ENCODE measurements around the gene NOL6. TPM values are rescaled to one million over a fixed set of nuclear protein-coding genes. Genes with fewer than 3 reads are reported as not detected.

Gene NOL6
- total RNA-seq, 2 donors from 2014 or later = 11.5 to 29.3 TPM

DNA sequence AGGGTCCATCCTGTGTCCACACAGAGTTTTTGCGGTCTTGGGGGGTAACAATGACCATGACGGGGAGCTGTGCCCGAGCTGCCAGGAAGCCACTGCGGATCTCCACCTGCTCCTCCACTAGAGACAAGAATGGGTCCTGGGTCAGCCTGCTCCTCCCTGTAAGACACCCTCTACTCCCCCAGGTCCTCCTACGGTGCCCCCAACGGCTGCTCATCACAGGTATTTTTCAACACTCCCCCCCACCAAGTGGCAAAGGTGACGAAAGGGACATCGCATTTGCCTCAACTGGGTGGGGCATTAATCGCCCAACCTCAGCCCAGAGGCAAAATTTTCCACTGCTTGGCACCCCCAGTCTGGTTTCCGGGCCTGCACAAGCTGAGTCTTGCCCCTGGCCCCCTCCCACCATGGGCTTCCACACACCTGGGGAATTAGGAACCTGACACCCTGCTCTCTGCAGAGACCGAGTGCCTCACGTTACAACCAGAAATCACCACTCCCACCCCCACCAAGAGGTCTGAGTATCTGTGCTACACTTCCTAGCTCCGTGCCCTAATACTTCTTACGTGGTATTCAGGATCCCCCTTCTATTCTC, 9.6 kb downstream of the NOL6 start:
- H3K36me3 ChIP-seq = peaks cover 16% of the 10 kb centered on the region
- no peak for DNase-seq
- intact Hi-C loops (cut with DNase I) = loop anchor here (5.0 kb wide), 1 partner anchor 177 kb away; no protein-coding TSS in a partner anchor
- no peak overlapping the region for H3K27ac ChIP-seq
- TF ChIP-seq, protein P1, sequence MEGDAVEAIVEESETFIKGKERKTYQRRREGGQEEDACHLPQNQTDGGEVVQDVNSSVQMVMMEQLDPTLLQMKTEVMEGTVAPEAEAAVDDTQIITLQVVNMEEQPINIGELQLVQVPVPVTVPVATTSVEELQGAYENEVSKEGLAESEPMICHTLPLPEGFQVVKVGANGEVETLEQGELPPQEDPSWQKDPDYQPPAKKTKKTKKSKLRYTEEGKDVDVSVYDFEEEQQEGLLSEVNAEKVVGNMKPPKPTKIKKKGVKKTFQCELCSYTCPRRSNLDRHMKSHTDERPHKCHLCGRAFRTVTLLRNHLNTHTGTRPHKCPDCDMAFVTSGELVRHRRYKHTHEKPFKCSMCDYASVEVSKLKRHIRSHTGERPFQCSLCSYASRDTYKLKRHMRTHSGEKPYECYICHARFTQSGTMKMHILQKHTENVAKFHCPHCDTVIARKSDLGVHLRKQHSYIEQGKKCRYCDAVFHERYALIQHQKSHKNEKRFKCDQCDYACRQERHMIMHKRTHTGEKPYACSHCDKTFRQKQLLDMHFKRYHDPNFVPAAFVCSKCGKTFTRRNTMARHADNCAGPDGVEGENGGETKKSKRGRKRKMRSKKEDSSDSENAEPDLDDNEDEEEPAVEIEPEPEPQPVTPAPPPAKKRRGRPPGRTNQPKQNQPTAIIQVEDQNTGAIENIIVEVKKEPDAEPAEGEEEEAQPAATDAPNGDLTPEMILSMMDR (IDR thresholded peaks at IDR 0.05) = no peak
- H3K27me3 ChIP-seq = no peaks in the 10 kb centered on the region
- H3K4me1 ChIP-seq = no peaks in the 10 kb centered on the region
- H3K9me3 ChIP-seq = no peaks in the 10 kb centered on the region
- H3K4me3 ChIP-seq = no peak overlapping the region
- H3K9ac ChIP-seq (ENCODE audit: low read depth in 2 of 2, low read length in 2 of 2) = no peak overlapping the region

DNA sequence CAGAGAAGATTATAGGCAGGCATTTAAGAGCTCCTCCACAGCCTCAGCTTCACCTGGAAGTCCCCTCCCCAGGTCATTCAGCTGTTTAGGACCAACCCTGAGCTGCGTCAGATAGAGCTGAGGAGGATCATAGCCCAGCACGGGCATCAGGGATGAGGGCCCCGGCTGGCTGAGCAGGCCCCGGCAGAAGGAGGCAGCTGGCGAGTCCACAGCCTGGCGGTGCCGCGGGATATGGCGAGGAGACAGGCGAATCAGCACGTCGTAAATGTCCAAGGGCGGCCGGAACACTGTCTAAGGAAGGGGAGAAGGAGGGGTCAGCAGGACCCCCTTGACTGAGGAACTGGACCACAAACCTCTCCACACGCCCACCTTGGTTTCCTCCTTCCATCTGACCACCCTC, 10.6 kb downstream of the NOL6 start:
- H3K27me3 ChIP-seq = no peaks in the 10 kb centered on the region
- peaks cover 16% of the 10 kb centered on the region for H3K36me3 ChIP-seq
- H3K9ac ChIP-seq (ENCODE audit: low read depth in 2 of 2, low read length in 2 of 2) = no peak overlapping the region
- no peaks in the 10 kb centered on the region for H3K9me3 ChIP-seq
- TF ChIP-seq, protein P1 (IDR thresholded peaks at IDR 0.05) = no peak
- intact Hi-C loops (cut with DNase I) = loop anchor here (5.0 kb wide), 1 partner anchor 176 kb away; no protein-coding TSS in a partner anchor
- H3K4me3 ChIP-seq = no peak overlapping the region
- no peaks in the 10 kb centered on the region for H3K4me1 ChIP-seq
- no peak overlapping the region for H3K27ac ChIP-seq
- DNase-seq = no peak

DNA sequence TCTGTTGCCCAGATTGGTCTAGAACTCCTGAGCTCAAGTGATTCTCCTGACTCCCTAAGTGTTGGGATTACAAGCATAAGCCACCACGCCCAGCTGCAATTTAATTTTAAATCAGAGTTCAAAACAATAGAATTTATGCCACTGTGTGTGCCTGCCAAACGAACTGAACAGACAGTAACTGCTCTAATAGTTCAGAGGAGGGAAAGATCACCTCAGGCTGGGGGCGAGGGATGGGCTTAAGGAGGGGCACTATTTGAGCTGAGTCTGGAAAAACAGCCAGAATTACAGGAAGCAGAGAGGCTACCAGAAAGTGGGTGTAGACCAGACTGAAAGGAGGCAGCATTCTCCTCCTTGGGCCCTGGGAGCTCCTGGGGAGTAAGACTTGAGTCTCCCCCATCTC, 12.2 kb downstream of the NOL6 start:
- TF ChIP-seq, protein P1 (IDR thresholded peaks at IDR 0.05) = no peak
- no peaks in the 10 kb centered on the region for H3K27me3 ChIP-seq
- H3K4me1 ChIP-seq = no peaks in the 10 kb centered on the region
- DNase-seq = no peak
- H3K4me3 ChIP-seq = no peak overlapping the region
- intact Hi-C loops (cut with DNase I) = loop anchor here (5.0 kb wide), 1 partner anchor 174 kb away; no protein-coding TSS in a partner anchor
- H3K36me3 ChIP-seq = peaks cover 16% of the 10 kb centered on the region
- no peaks in the 10 kb centered on the region for H3K9me3 ChIP-seq
- no peak overlapping the region for H3K9ac ChIP-seq (ENCODE audit: low read depth in 2 of 2, low read length in 2 of 2)
- no peak overlapping the region for H3K27ac ChIP-seq

DNA sequence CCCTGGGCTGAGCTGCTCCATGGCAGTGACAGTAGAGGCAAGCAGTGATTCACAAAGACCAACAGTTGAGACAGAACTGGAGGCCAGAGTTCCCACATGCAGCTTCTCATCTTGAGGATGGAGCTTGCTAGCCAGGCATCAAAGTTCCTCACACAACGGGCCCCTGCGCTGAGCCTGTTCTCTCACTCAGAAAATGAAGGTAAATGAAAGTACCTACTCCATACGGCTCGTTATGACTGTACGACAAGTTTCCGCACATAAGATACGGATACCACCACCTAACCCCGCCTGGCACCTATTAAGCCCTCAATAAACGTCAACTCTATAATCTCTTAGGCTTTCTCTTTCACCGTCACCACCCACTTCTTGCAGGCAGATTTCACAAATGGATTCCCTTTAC, 12.9 kb downstream of the NOL6 start:
- Histone ChIP-seq H3K36me3 (peaks cover 12% of the 10 kb centered on the region), H3K27ac (no peak overlapping the region), H3K4me1 (no peaks in the 10 kb centered on the region), H3K27me3 (no peaks in the 10 kb centered on the region), H3K9me3 (no peaks in the 10 kb centered on the region), H3K4me3 (no peak overlapping the region), H3K9ac (ENCODE audit: low read depth in 2 of 2, low read length in 2 of 2) (no peak overlapping the region)
- TF ChIP-seq, protein P1 (IDR thresholded peaks at IDR 0.05) = no peak
- intact Hi-C loops (cut with DNase I) = loop anchor here (5.0 kb wide), 1 partner anchor 174 kb away; no protein-coding TSS in a partner anchor
- DNase-seq = no peak

DNA sequence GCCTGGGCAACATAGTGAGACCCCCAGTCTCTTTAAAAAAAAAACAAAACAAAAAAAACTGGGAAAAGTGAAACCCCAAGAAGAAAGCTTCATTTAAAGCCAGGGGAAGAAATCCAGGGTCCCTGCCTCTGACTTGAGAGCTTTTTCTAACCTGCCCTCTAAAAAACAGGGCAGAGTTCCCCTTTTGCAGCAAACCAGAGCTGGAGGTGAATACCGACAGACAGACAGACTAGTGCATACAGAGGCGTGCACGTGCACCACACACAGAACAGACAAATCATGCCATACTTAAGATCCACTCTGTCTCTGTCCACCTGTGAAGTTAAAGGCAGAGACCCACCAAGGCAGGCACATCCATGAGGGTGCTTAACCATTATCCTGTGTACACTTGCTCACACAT, 14.6 kb downstream of the NOL6 start:
- Histone ChIP-seq H3K36me3 (peaks cover 4% of the 10 kb centered on the region), H3K9me3 (no peaks in the 10 kb centered on the region), H3K4me1 (no peaks in the 10 kb centered on the region), H3K4me3 (no peak overlapping the region), H3K9ac (ENCODE audit: low read depth in 2 of 2, low read length in 2 of 2) (no peak overlapping the region), H3K27ac (no peak overlapping the region), H3K27me3 (no peaks in the 10 kb centered on the region)
- no peak for DNase-seq
- intact Hi-C loops (cut with DNase I) = no loop called here
- TF ChIP-seq, protein P1 (IDR thresholded peaks at IDR 0.05) = no peak

Measured in colonic mucosa (tissue), 4 donors.